Tibial nerve (tissue), 4 donors: ENCODE data around the gene ZNF69. TPM values are rescaled to one million over a fixed set of nuclear protein-coding genes. Genes with fewer than 3 reads are reported as not detected.
"Not testable (repeated sequence)": the region's sequence is repeated elsewhere in the genome, so short reads cannot be mapped to it uniquely, and the experiment has no call there.

Experiments used
- DNase-seq, 2 donors: peaks; one replicate each; pipeline ENCODE4 v3.0.0-alpha.2; 2019; ENCODE audit warnings: low spot score in 2 of 2
- H3K27ac ChIP-seq, 4 donors: fragments of 200-600 bp; sonication (generic) in 3 of 4; one replicate each; pipeline ENCODE4 v1.5.1; 2017 to 2019; ENCODE audit warnings: mild to moderate bottlenecking in 1 of 4
- H3K27me3 ChIP-seq, 2 donors: fragments of 200-600 bp; sonication (generic) in 1 of 2; one replicate each; pipeline versions ENCODE4 v1.5.1 to v1.6.0; 2017 to 2019
- H3K36me3 ChIP-seq, 3 donors: fragments of 200-600 bp; sonication (generic); one replicate each; pipeline ENCODE4 v1.5.1; 2018 to 2019
- H3K4me1 ChIP-seq, 4 donors: fragments of 200-600 bp; sonication (generic) in 3 of 4; one replicate each; pipeline ENCODE4 v1.5.1; 2017 to 2019
- H3K4me3 ChIP-seq, 4 donors: fragments of 200-600 bp; sonication (generic) in 3 of 4; one replicate each; pipeline ENCODE4 v1.5.1; 2017 to 2019; ENCODE audit warnings: mild to moderate bottlenecking in 1 of 4, moderate library complexity in 1 of 4
- H3K9me3 ChIP-seq, 4 donors: fragments of 200-600 bp; sonication (generic) in 3 of 4; one replicate each; pipeline ENCODE4 v1.5.1; 2017 to 2019
- EP300 ChIP-seq, 2 donors: sonication (generic); formaldehyde crosslinking; IDR thresholded peaks; one replicate each; pipeline ENCODE4 v1.6.1; 2017; ENCODE audit warnings: antibody characterized with exemption in 2 of 2, mild to moderate bottlenecking in 1 of 2
- POLR2A ChIP-seq, 2 donors: fragments of 450-650 bp; IDR thresholded peaks; one replicate each; pipeline ENCODE4 v1.6.1; 2017; ENCODE audit warnings: antibody characterized with exemption in 2 of 2, mild to moderate bottlenecking in 2 of 2, moderate library complexity in 2 of 2
- WGBS, 2 donors: methylation state at CpG; one replicate each; pipeline ENCODE4 v1.1.5; 2018; 5-methylcytosine and 5-hydroxymethylcytosine counted together
- total RNA-seq, 4 donors: library from RNA; depleted of rRNA; stranded (reverse); fragments of >200 nt; gene quantifications; one replicate each; pipeline ENCODE4 v1.1.0, GENCODE V29; 2016
- TF ChIP-seq, protein P1 (sequence below), 5 experiments: fragments of 200-600 bp in 3 of 5; fragments of 450-650 bp in 2 of 5; sonication (generic) in 3 of 5; IDR thresholded peaks; one replicate each; pipeline ENCODE4 v1.5.1; 2016 to 2019; ENCODE audit warnings: antibody characterized with exemption in 5 of 5, mild to moderate bottlenecking in 3 of 5, moderate library complexity in 2 of 5

The ZNF69 gene
- total RNA-seq, 4 donors from 2014 or later: 9.8 to 10.2 (median 9.9) TPM

DNA sequence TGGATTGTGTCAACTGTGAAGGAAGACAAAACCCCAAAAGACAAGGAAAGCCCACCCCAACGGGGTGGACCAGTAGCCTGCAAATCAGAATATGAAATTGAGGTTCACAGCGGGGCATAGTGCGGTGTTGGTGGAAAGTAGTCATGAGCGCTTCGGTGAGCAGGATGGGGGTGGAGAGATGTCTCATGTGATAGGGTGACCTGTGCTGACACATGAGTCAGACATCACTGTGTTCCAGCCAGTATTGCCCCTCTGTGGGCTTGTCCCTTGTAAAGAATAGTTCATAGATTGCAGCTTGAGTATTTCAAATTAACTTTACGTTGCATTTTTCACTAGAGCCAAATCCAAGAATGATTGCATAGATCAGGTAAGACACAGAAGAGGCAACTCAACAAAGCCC is 7.3 kb downstream of the ZNF69 start:
- H3K4me1 ChIP-seq: no peaks in the 10 kb centered on the region
- H3K36me3 ChIP-seq: peaks cover 0 to 26% (median 0%) of the 10 kb centered on the region in 3 donors
- TF ChIP-seq EP300 (IDR thresholded peaks at IDR 0.05) (no peak), POLR2A (IDR thresholded peaks at IDR 0.05) (no peak)
- TF ChIP-seq, protein P1, sequence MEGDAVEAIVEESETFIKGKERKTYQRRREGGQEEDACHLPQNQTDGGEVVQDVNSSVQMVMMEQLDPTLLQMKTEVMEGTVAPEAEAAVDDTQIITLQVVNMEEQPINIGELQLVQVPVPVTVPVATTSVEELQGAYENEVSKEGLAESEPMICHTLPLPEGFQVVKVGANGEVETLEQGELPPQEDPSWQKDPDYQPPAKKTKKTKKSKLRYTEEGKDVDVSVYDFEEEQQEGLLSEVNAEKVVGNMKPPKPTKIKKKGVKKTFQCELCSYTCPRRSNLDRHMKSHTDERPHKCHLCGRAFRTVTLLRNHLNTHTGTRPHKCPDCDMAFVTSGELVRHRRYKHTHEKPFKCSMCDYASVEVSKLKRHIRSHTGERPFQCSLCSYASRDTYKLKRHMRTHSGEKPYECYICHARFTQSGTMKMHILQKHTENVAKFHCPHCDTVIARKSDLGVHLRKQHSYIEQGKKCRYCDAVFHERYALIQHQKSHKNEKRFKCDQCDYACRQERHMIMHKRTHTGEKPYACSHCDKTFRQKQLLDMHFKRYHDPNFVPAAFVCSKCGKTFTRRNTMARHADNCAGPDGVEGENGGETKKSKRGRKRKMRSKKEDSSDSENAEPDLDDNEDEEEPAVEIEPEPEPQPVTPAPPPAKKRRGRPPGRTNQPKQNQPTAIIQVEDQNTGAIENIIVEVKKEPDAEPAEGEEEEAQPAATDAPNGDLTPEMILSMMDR (IDR thresholded peaks at IDR 0.05): no peak
- H3K27ac ChIP-seq: no peak overlapping the region
- peaks cover 0 to 28% (median under 1%) of the 10 kb centered on the region in 4 donors for H3K9me3 ChIP-seq
- no peaks in the 10 kb centered on the region for H3K27me3 ChIP-seq
- no peak overlapping the region for H3K4me3 ChIP-seq
- WGBS, 2 donors: 94% methylated on average over 6 of the region's 6 CpGs
- no peak for DNase-seq

DNA sequence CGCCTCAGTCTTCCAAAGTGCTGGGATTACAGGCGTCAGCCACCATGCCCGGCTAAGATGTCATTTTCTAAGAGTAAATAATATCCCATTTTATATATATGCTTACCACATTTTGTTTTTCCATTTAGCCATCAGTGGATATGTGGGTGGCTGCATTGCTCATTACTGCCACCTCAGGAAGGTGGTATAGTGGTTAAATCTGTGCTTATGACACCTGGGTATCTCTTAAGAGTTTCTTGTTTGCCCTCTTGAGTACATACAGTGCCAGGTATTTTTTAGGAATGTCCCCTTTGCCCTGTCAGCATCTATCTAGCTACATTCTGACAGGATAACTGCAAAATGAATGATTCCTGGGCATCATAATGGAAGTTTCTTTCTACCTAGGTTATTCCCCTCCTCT is 14.6 kb downstream of the ZNF69 start:
- Histone ChIP-seq H3K4me1 (no peaks in the 10 kb centered on the region), H3K27me3 (no peaks in the 10 kb centered on the region), H3K36me3 (peaks cover 0 to 81% (median 25%) of the 10 kb centered on the region in 3 donors), H3K4me3 (no peak overlapping the region), H3K27ac (no peak overlapping the region), H3K9me3 (peaks cover 7 to 96% (median 35%) of the 10 kb centered on the region in 4 donors)
- TF ChIP-seq EP300 (IDR thresholded peaks at IDR 0.05): no peak
- TF ChIP-seq, protein P1 (IDR thresholded peaks at IDR 0.05): no peak
- no peak for DNase-seq
- WGBS, 2 donors: 97% methylated on average over 3 of the region's 3 CpGs

DNA sequence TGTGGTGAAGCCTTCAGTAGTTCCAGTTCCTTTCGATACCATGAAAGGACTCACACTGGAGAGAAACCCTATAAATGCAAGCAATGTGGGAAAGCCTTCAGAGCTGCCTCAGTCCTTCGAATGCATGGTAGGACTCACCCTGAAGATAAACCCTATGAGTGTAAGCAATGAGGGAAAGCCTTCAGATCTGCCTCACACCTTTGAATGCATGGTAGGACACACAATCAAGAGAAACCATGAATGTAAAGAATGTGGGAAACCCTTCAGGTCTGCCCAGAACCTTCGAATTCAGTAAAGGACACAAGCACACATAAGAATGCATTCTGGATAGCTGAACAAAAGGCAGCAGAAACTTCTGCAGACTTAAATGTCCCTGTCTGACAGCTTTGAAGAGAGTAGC is 18.3 kb downstream of the ZNF69 start:
- H3K36me3 ChIP-seq: peaks cover 0 to 55% (median 25%) of the 10 kb centered on the region in 3 donors
- H3K9me3 ChIP-seq: peaks cover 7 to 95% (median 39%) of the 10 kb centered on the region in 4 donors
- no peaks in the 10 kb centered on the region for H3K4me1 ChIP-seq
- no peak for DNase-seq
- H3K4me3 ChIP-seq: no peak overlapping the region
- H3K27me3 ChIP-seq: no peaks in the 10 kb centered on the region
- 96 to 98% methylated on average over 3 of the region's 3 CpGs for WGBS, 2 donors
- TF ChIP-seq, protein P1 (IDR thresholded peaks at IDR 0.05): no peak
- TF ChIP-seq EP300 (IDR thresholded peaks at IDR 0.05): no peak
- no peak for TF ChIP-seq POLR2A (IDR thresholded peaks at IDR 0.05)
- no peak overlapping the region for H3K27ac ChIP-seq

DNA sequence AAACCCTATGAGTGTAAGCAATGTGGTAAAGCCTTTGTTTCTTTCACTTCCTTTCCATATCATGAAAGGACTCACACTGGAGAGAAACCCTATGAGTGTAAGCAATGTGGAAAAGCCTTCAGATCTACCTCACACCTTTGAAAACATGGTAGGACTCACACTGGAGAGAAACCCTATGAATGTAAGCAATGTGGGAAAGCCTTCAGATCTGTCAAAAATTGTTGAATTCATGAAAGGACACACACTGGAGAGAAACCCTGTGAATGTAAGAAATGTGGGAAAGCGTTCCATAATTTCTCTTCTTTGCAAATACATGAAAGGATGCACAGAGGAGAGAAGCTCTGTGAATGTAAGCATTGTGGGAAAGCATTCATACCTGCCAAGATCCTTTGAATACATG is 24.4 kb downstream of the ZNF69 start:
- H3K27ac ChIP-seq, H3K4me3 ChIP-seq, H3K27me3 ChIP-seq, DNase-seq, H3K4me1 ChIP-seq: not testable (repeated sequence)
- 93 to 94% methylated on average over 1 of the region's 1 CpG for WGBS, 2 donors
- Histone ChIP-seq H3K9me3 (peaks cover under 1 to 87% (median 23%) of the 10 kb centered on the region in 4 donors), H3K36me3 (peaks cover 0 to 23% (median 0%) of the 10 kb centered on the region in 3 donors)

DNA sequence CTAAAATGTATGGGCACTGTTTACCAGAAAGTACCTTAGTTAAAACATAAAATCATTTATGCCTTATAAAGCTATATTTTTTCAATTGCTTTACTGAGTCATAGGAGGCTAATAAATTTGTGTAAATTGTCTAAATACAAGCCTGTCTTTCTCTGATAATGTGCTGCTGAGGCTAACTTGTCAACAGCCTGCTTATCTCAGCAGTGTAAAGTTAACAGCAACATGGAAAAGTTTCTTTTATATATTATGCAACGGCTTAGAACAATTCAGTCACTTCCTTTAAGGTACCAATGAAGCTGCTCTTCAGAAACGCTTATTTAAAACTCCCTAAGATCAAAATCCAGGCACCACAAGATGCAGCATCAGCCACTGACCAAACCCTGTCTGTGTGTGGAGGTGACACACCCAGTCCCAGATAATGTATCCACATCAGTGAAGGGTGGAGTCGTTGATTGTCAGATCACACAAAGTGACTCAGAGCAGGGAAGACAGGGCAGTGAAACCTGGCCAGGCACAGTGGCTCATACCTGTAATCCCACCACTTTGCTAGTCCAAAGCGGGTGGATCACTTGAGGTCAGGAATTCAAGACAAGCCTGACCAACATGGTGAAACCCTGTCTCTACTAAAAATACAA is 27.0 kb downstream of the ZNF69 start:
- H3K9me3 ChIP-seq: peaks cover 0 to 65% (median 14%) of the 10 kb centered on the region in 4 donors
- not testable (repeated sequence) for H3K4me3 ChIP-seq, DNase-seq, H3K27me3 ChIP-seq, H3K4me1 ChIP-seq, H3K27ac ChIP-seq
- peaks cover 0 to 23% (median 0%) of the 10 kb centered on the region in 3 donors for H3K36me3 ChIP-seq
- 93 to 98% methylated on average over 4 of the region's 4 CpGs for WGBS, 2 donors

DNA sequence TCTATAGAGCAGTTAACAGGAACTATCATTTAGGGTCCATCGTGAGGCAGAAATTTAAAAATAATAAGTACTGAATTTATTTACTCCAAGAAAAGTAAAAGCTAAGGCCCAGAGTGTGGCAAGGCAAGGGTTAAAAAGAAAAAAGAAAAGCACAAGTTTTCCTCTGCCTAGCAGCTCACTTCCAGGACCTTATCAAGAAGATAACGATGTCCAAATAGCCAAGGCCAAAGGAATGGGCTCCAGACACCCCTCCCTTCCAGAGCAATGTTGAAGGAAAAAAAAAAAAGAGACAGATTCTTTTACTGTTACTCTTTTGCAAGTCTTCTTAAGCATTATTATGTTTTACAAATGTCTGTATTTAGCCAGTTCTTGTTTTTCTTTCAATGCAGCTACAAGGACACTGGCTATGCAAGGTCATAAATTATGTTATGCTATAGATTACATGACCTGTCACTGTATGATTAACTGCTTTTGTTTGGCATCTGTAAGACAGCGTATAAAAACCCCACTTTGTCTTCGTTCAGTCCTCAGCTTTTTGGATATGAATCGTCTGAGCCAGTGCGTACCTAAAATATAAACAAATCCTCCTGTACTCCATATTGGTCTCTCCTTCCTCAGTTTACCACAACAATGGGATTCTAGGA is 34.4 kb downstream of the ZNF69 start:
- H3K36me3 ChIP-seq: no peaks in the 10 kb centered on the region
- TF ChIP-seq, protein P1 (IDR thresholded peaks at IDR 0.05): no peak
- no peak for TF ChIP-seq EP300 (IDR thresholded peaks at IDR 0.05)
- TF ChIP-seq POLR2A (IDR thresholded peaks at IDR 0.05): no peak
- H3K9me3 ChIP-seq: peaks cover 0 to 4% (median 0%) of the 10 kb centered on the region in 4 donors
- 45 to 50% methylated on average over 6 of the region's 6 CpGs for WGBS, 2 donors
- H3K27me3 ChIP-seq: no peaks in the 10 kb centered on the region
- peaks cover 0 to 24% (median 13%) of the 10 kb centered on the region in 4 donors for H3K4me1 ChIP-seq
- no peak for DNase-seq
- no peak overlapping the region for H3K27ac ChIP-seq
- no peak overlapping the region for H3K4me3 ChIP-seq
